IPS-15b (cell line): ENCODE results near the gene ZNF580.

ENCODE experiments used
- H3K27me3 ChIP-seq: one replicate; pipeline ENCODE4 v1.6.1; 2013; ENCODE audit warnings: low read length; ENCODE audit not compliant: control insufficient read depth, insufficient read depth
- H3K36me3 ChIP-seq: one replicate; pipeline ENCODE4 v1.6.1; 2013; ENCODE audit warnings: low read length; ENCODE audit not compliant: control insufficient read depth, insufficient read depth
- H3K4me1 ChIP-seq: one replicate; pipeline ENCODE4 v1.6.1; 2013; ENCODE audit warnings: mild to moderate bottlenecking, low read length; ENCODE audit not compliant: control insufficient read depth, insufficient read depth
- H3K4me3 ChIP-seq: one replicate; pipeline ENCODE4 v1.5.1; 2013; ENCODE audit warnings: low read depth, low read length
- H3K9ac ChIP-seq: one replicate; pipeline ENCODE4 v1.6.1; 2013; ENCODE audit warnings: low read depth, mild to moderate bottlenecking, low read length
- H3K9me3 ChIP-seq: one replicate; pipeline ENCODE4 v1.6.1; 2013; ENCODE audit warnings: mild to moderate bottlenecking, low read length; ENCODE audit not compliant: control insufficient read depth, insufficient read depth

ZNF580 gene

GRCh38 chr19:55644191-55644833 lies 3.5 kb downstream of the ZNF580 start:
- Histone ChIP-seq H3K4me1 (no peaks in the 10 kb centered on the region), H3K27me3 (no peaks in the 10 kb centered on the region), H3K36me3 (peaks cover 13% of the 10 kb centered on the region), H3K4me3 (peak overlapping the region; percentile 85), H3K9me3 (no peaks in the 10 kb centered on the region), H3K9ac (peak overlapping the region; percentile 95)

- Histone ChIP-seq H3K27me3 (no peaks in the 10 kb centered on the region), H3K9me3 (no peaks in the 10 kb centered on the region), H3K36me3 (peaks cover 13% of the 10 kb centered on the region), H3K4me1 (no peaks in the 10 kb centered on the region), H3K4me3 (peak overlapping the region; percentile 85), H3K9ac (no peak overlapping the region)
These were observed 4.2 kb downstream of the ZNF580 start for GRCh38 chr19:55644842-55645511.

- Histone ChIP-seq H3K9ac (no peak overlapping the region), H3K4me3 (no peak overlapping the region), H3K4me1 (no peaks in the 10 kb centered on the region)
These were observed 4.7 kb downstream of the ZNF580 start for GRCh38 chr19:55645512-55645881.

GRCh38 chr19:55646889-55647731 lies 6.3 kb downstream of the ZNF580 start:
- H3K4me3 ChIP-seq: peak overlapping the region; percentile 76
- no peaks in the 10 kb centered on the region for H3K9me3 ChIP-seq
- H3K9ac ChIP-seq: peak overlapping the region; percentile 85
- no peaks in the 10 kb centered on the region for H3K4me1 ChIP-seq
- no peaks in the 10 kb centered on the region for H3K27me3 ChIP-seq
- H3K36me3 ChIP-seq: peaks cover 13% of the 10 kb centered on the region

More at GRCh38 chr19:55645512-55645881, 4.7 kb downstream of the ZNF580 start:
- Histone ChIP-seq H3K36me3 (peaks cover 13% of the 10 kb centered on the region), H3K27me3 (no peaks in the 10 kb centered on the region), H3K9me3 (no peaks in the 10 kb centered on the region)

GRCh38 chr19:55647732-55648584 lies 7.2 kb downstream of the ZNF580 start, which contains the start of gene CCDC106:
Gene CCDC106, plus strand, starts transcription at chr19:55648212. Its CDS starts 835 bp downstream, at chr19:55649047.
- H3K4me1 ChIP-seq: no peaks in the 10 kb centered on the region

GRCh38 chr19:55648585-55649267 lies 7.9 kb downstream of the ZNF580 start:
- H3K27me3 ChIP-seq: no peaks in the 10 kb centered on the region
- no peaks in the 10 kb centered on the region for H3K9me3 ChIP-seq
- no peaks in the 10 kb centered on the region for H3K4me1 ChIP-seq
- H3K4me3 ChIP-seq: peak overlapping the region; percentile 76
- peaks cover 13% of the 10 kb centered on the region for H3K36me3 ChIP-seq
- H3K9ac ChIP-seq: peak overlapping the region; percentile 47

More at GRCh38 chr19:55647732-55648584, 7.2 kb downstream of the ZNF580 start, which contains the start of gene CCDC106:
- H3K4me3 ChIP-seq: peak within 1 kb of the TSS; percentile 76
- peak within 1 kb of the TSS; percentile 85 for H3K9ac ChIP-seq
- no peaks in the 10 kb centered on the region for H3K27me3 ChIP-seq
- no peaks in the 10 kb centered on the region for H3K9me3 ChIP-seq
- peaks cover 13% of the 10 kb centered on the region for H3K36me3 ChIP-seq

GRCh38 chr19:55649268-55650125 lies 8.7 kb downstream of the ZNF580 start:
- Histone ChIP-seq H3K4me1 (no peaks in the 10 kb centered on the region), H3K36me3 (peaks cover 12% of the 10 kb centered on the region), H3K9me3 (no peaks in the 10 kb centered on the region), H3K27me3 (no peaks in the 10 kb centered on the region), H3K9ac (no peak overlapping the region), H3K4me3 (no peak overlapping the region)

GRCh38 chr19:55650126-55650557 lies 9.3 kb downstream of the ZNF580 start:
- Histone ChIP-seq H3K4me1 (no peaks in the 10 kb centered on the region), H3K9me3 (no peaks in the 10 kb centered on the region), H3K27me3 (no peaks in the 10 kb centered on the region), H3K9ac (no peak overlapping the region), H3K4me3 (no peak overlapping the region), H3K36me3 (peaks cover 5% of the 10 kb centered on the region)

GRCh38 chr19:55650602-55651230 lies 9.9 kb downstream of the ZNF580 start:
- H3K4me3 ChIP-seq: no peak overlapping the region
- peaks cover 2% of the 10 kb centered on the region for H3K36me3 ChIP-seq
- H3K9ac ChIP-seq: no peak overlapping the region
- no peaks in the 10 kb centered on the region for H3K9me3 ChIP-seq
- no peaks in the 10 kb centered on the region for H3K27me3 ChIP-seq
- no peaks in the 10 kb centered on the region for H3K4me1 ChIP-seq

- no peaks in the 10 kb centered on the region for H3K4me1 ChIP-seq
- H3K4me3 ChIP-seq: no peak overlapping the region
- H3K27me3 ChIP-seq: no peaks in the 10 kb centered on the region
- H3K36me3 ChIP-seq: peaks cover 2% of the 10 kb centered on the region
- H3K9me3 ChIP-seq: no peaks in the 10 kb centered on the region
- no peak overlapping the region for H3K9ac ChIP-seq
These were observed 10.4 kb downstream of the ZNF580 start for GRCh38 chr19:55651236-55651635.
